ENCODE measurements around the gene ARHGEF3. TPM values are rescaled to one million over a fixed set of nuclear protein-coding genes. Genes with fewer than 3 reads are reported as not detected.

ARHGEF3 gene
- total RNA-seq, 4 donors from 2014 or later: 15.9 to 79.4 (median 44.8) TPM

DNA sequence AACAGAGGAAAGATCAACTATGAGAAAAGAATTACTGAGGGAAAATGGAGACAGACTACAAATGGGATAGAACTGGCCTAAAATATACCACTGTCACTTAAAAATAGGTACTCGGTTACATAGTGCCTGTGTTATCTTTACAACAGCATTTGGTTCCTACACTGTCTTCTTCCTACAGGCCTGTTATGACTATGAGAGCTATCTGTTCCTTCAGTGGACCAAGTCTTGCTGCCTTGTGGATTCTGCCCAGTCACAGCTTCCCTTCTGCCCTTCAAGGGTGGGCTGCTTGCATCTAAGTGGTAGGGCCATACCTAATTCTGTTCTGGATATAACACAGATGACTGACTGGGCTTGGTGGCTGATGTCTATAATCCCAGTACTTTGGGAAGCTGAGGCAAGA is 13.8 kb upstream of the ARHGEF3 start:
- Histone ChIP-seq H3K27ac (no peak overlapping the region), H3K9me3 (no peaks in the 10 kb centered on the region), H3K36me3 (no peaks in the 10 kb centered on the region), H3K27me3 (no peaks in the 10 kb centered on the region), H3K4me1 (no peaks in the 10 kb centered on the region), H3K4me3 (no peak overlapping the region)
- no peak for DNase-seq
- intact Hi-C loops (cut with DNase I; ENCODE audit: low total_unique reads): no loop called here
- TF ChIP-seq CTCF (IDR thresholded peaks at IDR 0.05): no peak
- no peak for TF ChIP-seq POLR2A (IDR thresholded peaks at IDR 0.05)

DNA sequence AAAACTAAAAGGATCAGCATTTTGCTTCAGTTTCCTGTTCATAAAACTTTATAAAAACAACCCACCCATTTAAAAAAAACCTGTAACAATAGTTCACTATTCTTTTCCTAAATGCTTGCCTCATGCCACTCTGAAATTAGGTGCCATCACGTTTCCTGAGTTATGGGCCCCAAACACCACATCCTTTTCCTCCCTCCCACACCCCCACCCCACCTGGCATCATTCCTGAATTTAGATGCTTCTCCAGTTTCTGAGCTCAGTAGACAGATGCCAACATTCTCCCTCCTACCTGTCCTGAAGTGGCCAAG is 11.9 kb upstream of the ARHGEF3 start:
- Histone ChIP-seq H3K9me3 (no peaks in the 10 kb centered on the region), H3K27me3 (no peaks in the 10 kb centered on the region), H3K4me1 (no peaks in the 10 kb centered on the region), H3K4me3 (no peak overlapping the region), H3K27ac (peak overlapping the region; percentile 49 to 58), H3K36me3 (no peaks in the 10 kb centered on the region)
- DNase-seq: no peak
- TF ChIP-seq POLR2A (IDR thresholded peaks at IDR 0.05) (no peak), CTCF (IDR thresholded peaks at IDR 0.05) (no peak)
- intact Hi-C loops (cut with DNase I; ENCODE audit: low total_unique reads): no loop called here

DNA sequence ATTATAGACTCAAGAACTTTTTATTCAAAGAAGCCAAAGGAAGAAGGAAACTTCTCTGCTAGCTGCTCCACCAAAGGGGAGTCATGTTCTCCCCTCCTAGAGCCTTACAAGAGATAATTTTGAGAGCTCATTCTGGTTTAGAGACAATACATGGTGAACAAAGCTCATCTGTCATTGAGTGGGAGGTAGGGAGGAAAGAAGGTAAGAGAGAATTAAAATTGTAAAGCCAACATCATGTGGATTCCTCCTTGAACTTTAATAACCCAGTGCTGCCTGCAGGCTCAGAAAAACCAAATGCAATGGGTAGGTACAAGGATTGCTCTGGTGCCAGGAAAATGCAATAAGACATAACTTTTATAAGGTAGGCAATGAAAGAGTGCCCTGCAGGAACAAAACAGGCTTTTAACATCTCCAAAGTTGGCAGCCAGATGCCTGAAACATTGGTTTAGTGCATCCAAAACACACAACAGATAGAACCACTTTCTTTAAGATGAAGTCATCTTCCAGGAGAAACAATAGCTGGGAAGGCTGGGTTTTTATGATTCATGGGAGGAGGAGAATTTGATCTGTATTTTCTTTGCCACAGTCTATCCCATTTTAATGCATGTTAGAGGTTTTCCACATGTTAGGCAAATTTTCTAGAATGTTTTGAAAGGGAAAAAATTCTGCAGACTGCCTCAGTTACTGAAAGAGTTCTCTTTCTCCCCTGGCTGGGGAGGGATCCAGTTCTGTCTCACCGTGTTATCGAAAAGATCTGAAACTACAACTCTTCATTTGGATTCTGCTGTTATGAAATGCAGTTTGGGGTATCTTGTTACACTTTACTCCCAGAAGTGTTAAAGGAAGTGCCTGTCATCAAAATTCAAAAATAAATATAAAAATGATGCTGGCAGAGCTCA is 11.3 kb upstream of the ARHGEF3 start:
- Histone ChIP-seq H3K4me3 (no peak overlapping the region), H3K36me3 (no peaks in the 10 kb centered on the region), H3K4me1 (no peaks in the 10 kb centered on the region), H3K9me3 (no peaks in the 10 kb centered on the region), H3K27ac (peak overlapping the region; percentile 49 to 58), H3K27me3 (no peaks in the 10 kb centered on the region)
- intact Hi-C loops (cut with DNase I; ENCODE audit: low total_unique reads): no loop called here
- TF ChIP-seq POLR2A (IDR thresholded peaks at IDR 0.05) (no peak), CTCF (IDR thresholded peaks at IDR 0.05) (no peak)
- DNase-seq: no peak

DNA sequence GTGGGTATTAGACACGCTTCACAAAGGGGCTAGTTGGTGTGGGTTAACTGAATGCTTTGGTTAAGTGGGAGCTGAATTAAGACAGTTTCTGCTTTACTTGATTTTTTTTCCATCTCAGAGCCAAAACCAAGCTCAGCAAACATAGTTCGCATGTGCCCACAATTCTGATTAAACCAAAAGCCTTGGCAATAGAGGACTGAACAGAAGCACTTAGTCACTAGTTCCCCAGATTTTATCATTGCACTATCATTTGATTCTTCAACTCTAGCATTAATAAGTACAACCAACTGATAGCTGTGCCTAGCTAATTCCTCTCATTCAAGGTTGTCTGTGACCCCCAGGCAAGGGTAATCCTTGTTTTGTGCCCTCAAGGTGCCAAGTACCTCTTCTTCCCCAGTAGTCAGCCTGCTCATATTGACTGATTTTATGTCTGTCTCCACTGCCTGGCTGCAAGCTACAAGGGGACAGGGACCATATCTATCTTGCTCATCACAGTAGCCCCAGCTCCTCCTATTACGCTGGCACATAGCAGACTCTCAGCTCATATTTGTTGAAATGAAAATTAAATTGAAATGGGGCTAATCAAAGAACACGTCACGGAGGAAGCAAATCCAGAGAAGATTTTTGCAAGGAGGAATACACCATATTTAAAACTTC is 9.9 kb upstream of the ARHGEF3 start:
- Histone ChIP-seq H3K36me3 (no peaks in the 10 kb centered on the region), H3K4me1 (no peaks in the 10 kb centered on the region), H3K27me3 (no peaks in the 10 kb centered on the region), H3K4me3 (no peak overlapping the region), H3K27ac (peak overlapping the region; percentile 24 to 49), H3K9me3 (no peaks in the 10 kb centered on the region)
- no peak for DNase-seq
- intact Hi-C loops (cut with DNase I; ENCODE audit: low total_unique reads): no loop called here
- TF ChIP-seq POLR2A (IDR thresholded peaks at IDR 0.05): no peak
- TF ChIP-seq CTCF (IDR thresholded peaks at IDR 0.05): no peak

Data from uterus (tissue), 4 donors.